Endothelial cell of umbilical vein (primary cell): ENCODE measurements around the gene ASB6. TPM values are rescaled to one million over a fixed set of nuclear protein-coding genes. Genes with fewer than 3 reads are reported as not detected.

Source experiments
- BruUV-seq: library from RNA; stranded (reverse); fragments of 400-500 nt; replicated peaks from 2 replicates; lab custom pipeline; 2021; lab: Mats Ljungman, UMichigan
- CTCF ChIA-PET: fragments of 300-600, 350-600 bp; sonication (Branson Sonifier 250); formaldehyde crosslinking; loops from one replicate; lab custom pipeline; 2021; ENCODE audit warnings: antibody characterized with exemption, inconsistent platforms; lab: Charles Lee
- POLR2A ChIA-PET: fragments of 300-600, 350-600 bp; sonication (Branson Sonifier 250); formaldehyde crosslinking; loops from one replicate; lab custom pipeline; 2021; ENCODE audit warnings: antibody characterized with exemption, inconsistent platforms; lab: Charles Lee
- DNase-seq: peaks from one replicate; pipeline ENCODE4 v3.0.0-alpha.2; 2011; ENCODE audit warnings: low read depth, low spot score
- FAIRE-seq: peaks from 2 replicates; lab custom pipeline; 2011; peaks lifted over from hg19 to GRCh38; lab: Jason Lieb, UNC
- H2AFZ ChIP-seq: 2 replicates; pipeline ENCODE4 v1.6.0; 2012; ENCODE audit warnings: low read depth, low read length, control low read depth, inconsistent platforms
- H3K27ac ChIP-seq: 2 replicates; pipeline ENCODE4 v1.5.1; 2011; ENCODE audit warnings: low read depth, mild to moderate bottlenecking, control low read depth, low read length, moderate library complexity; ENCODE audit not compliant: insufficient read depth
- H3K27me3 ChIP-seq, 2 experiments: 2 replicates each; pipeline versions ENCODE4 v1.6.0 to v1.6.1; 2011; ENCODE audit warnings: low read length in 2 of 2, mixed read lengths in 1 of 2; ENCODE audit not compliant: control insufficient read depth in 2 of 2, insufficient read depth in 2 of 2
- H3K36me3 ChIP-seq, 2 experiments: 2 replicates in 1 of 2; 3 replicates in 1 of 2; pipeline ENCODE4 v1.5.1; 2011; ENCODE audit warnings: low read length in 2 of 2, mild to moderate bottlenecking in 1 of 2, moderate library complexity in 1 of 2; ENCODE audit not compliant: control insufficient read depth in 2 of 2, insufficient read depth in 2 of 2; ENCODE audit errors: extremely low read depth in 1 of 2
- H3K4me1 ChIP-seq: 3 replicates; pipeline ENCODE4 v1.5.1; 2011; ENCODE audit warnings: mild to moderate bottlenecking, low read length; ENCODE audit not compliant: control insufficient read depth, insufficient read depth; ENCODE audit errors: extremely low read depth
- H3K4me2 ChIP-seq: 2 replicates; pipeline ENCODE4 v1.6.1; 2011; ENCODE audit warnings: low read length, control low read depth, mixed read lengths; ENCODE audit not compliant: insufficient read depth
- H3K4me3 ChIP-seq, 3 experiments: fragments of 200-600 bp in 1 of 3; sonication (generic), shearing (Covaris generic) in 1 of 3; replicated peaks in 1 of 3; 2 replicates each; pipeline ENCODE4 v1.5.1; 2011 to 2016; ENCODE audit warnings: control low read depth in 3 of 3, low read length in 3 of 3, mild to moderate bottlenecking in 2 of 3, inconsistent platforms in 1 of 3, low read depth in 1 of 3, moderate library complexity in 1 of 3; ENCODE audit not compliant: insufficient read depth in 1 of 3
- H3K79me2 ChIP-seq: 2 replicates; pipeline ENCODE4 v1.6.0; 2012; ENCODE audit warnings: low read length, inconsistent platforms; ENCODE audit not compliant: control insufficient read depth, insufficient read depth
- H3K9ac ChIP-seq: replicated peaks from 2 replicates; pipeline ENCODE3; 2011; ENCODE audit warnings: low read length, control low read depth; ENCODE audit not compliant: insufficient read depth; ENCODE audit errors: extremely low read depth
- H3K9me1 ChIP-seq: replicated peaks from 3 replicates; pipeline ENCODE4 v1.6.0; 2011; ENCODE audit warnings: mild to moderate bottlenecking, low read length; ENCODE audit not compliant: control insufficient read depth, insufficient read depth; ENCODE audit errors: extremely low read depth
- H3K9me3 ChIP-seq: replicated peaks from 2 replicates; pipeline ENCODE4 v1.5.1; 2012; ENCODE audit warnings: low read length, inconsistent platforms; ENCODE audit not compliant: control insufficient read depth, insufficient read depth
- H4K20me1 ChIP-seq: replicated peaks from 2 replicates; pipeline ENCODE3; 2011; ENCODE audit warnings: mild to moderate bottlenecking, low read length; ENCODE audit not compliant: control insufficient read depth, insufficient read depth; ENCODE audit errors: extremely low read depth
- EZH2 ChIP-seq: IDR thresholded peaks from 2 replicates; pipeline ENCODE4 v1.6.1; 2012; ENCODE audit warnings: borderline replicate concordance, low read depth, mild to moderate bottlenecking, moderate library complexity, low read length, inconsistent platforms; ENCODE audit not compliant: severe bottlenecking
- FOS ChIP-seq: IDR thresholded peaks from 2 replicates; pipeline ENCODE4 v1.6.1; 2011; ENCODE audit warnings: mild to moderate bottlenecking, low read length, moderate library complexity, borderline replicate concordance; ENCODE audit not compliant: insufficient read depth
- GATA2 ChIP-seq: IDR thresholded peaks from 2 replicates; pipeline ENCODE4 v1.7.0; 2011; ENCODE audit warnings: low read depth, mild to moderate bottlenecking, moderate library complexity, mixed read lengths, low read length; ENCODE audit not compliant: insufficient read length, insufficient read depth
- JUN ChIP-seq: IDR thresholded peaks from 2 replicates; pipeline ENCODE4 v1.6.1; 2011; ENCODE audit warnings: borderline replicate concordance, low read depth; ENCODE audit not compliant: insufficient read length, insufficient read depth
- MAX ChIP-seq: IDR thresholded peaks from 2 replicates; pipeline ENCODE4 v1.6.1; 2011; ENCODE audit not compliant: insufficient read depth, insufficient read length
- MYC ChIP-seq: IDR thresholded peaks from one replicate; pipeline ENCODE4 v1.6.1; 2011; ENCODE audit warnings: mild to moderate bottlenecking, low read depth, low read length
- POLR2A ChIP-seq: IDR thresholded peaks from 2 replicates; pipeline ENCODE4 v1.6.1; 2012; ENCODE audit warnings: low read depth, mild to moderate bottlenecking, control low read depth, low read length
- POLR2AphosphoS5 ChIP-seq: IDR thresholded peaks from 2 replicates; pipeline ENCODE4 v1.6.1; 2012; ENCODE audit warnings: low read depth, mild to moderate bottlenecking, control low read depth, low read length, moderate library complexity; ENCODE audit not compliant: insufficient read depth
- dilution Hi-C: fragments of 300-500 bp; cut with MboI; formaldehyde crosslinking; loops from one replicate; pipeline ENCODE4 v1.15.0; 2019; ENCODE audit warnings: low sequenced_read_pairs; ENCODE audit not compliant: extremely low pct_ligation_motif_present
- intact Hi-C: fragments of 100-400 bp; cut with micrococcal nuclease; formaldehyde crosslinking; loops from one replicate; pipeline ENCODE4 v1.10.0; 2022
- polyA plus RNA-seq, 4 experiments: library from polyadenylated mRNA; depleted of rRNA in 3 of 4; stranded (reverse) in 3 of 4; unstranded in 1 of 4; fragments of >200 nt; gene quantifications; 2 replicates each; pipeline versions ENCODE4 v1.2.1 to v1.2.3, GENCODE V29; 2011 to 2012; ENCODE audit warnings: missing spikeins in 1 of 4
- total RNA-seq: library from RNA; stranded (reverse); gene quantifications from 2 replicates; pipeline ENCODE4 v1.2.3, GENCODE V29; 2021

The ASB6 gene
- total and polyA plus RNA-seq, 2 donors (not counting 3 experiments of a cell fraction or from before 2014, with no cell fraction given) = 20.3 to 23.8 TPM

GRCh38 chr9:129607027-129607387 is 34.9 kb downstream of the ASB6 start:
- no peaks in the 10 kb centered on the region for H3K9me1 ChIP-seq
- H3K9me3 ChIP-seq = no peaks in the 10 kb centered on the region
- H3K9ac ChIP-seq = no peak overlapping the region
- H3K79me2 ChIP-seq = no peaks in the 10 kb centered on the region
- no peaks in the 10 kb centered on the region for H3K36me3 ChIP-seq
- no peaks in the 10 kb centered on the region for H4K20me1 ChIP-seq
- CTCF ChIA-PET = interaction anchor here (1.4 to 7.0 kb wide), 6 partner anchors 36 to 475 kb away, joined by 3 to 100 read pairs (median 18); no protein-coding TSS in a partner anchor
- H3K27me3 ChIP-seq = peaks cover 0 to 3% of the 10 kb centered on the region in 2 experiments
- no peak overlapping the region for H3K4me3 ChIP-seq
- H3K4me1 ChIP-seq = peaks cover 14% of the 10 kb centered on the region
- dilution Hi-C loops = no loop called here
- no peak overlapping the region for H2AFZ ChIP-seq
- no peak overlapping the region for H3K4me2 ChIP-seq
- intact Hi-C loops = loop anchor here (1.0 to 2.0 kb wide), 2 partner anchors 38 to 111 kb away; no protein-coding TSS in a partner anchor
- POLR2A ChIA-PET = interaction anchor here (1.0 kb wide), 1 partner anchor 475 kb away, joined by 3 read pairs; no protein-coding TSS in a partner anchor
- no peak for TF ChIP-seq POLR2A
- TF ChIP-seq EZH2 = no peak
- no peak for TF ChIP-seq POLR2AphosphoS5
- DNase-seq (no peak), FAIRE-seq (no peak)
- TSS peak; percentile 84 for BruUV-seq
- peak overlapping the region; percentile 16 for H3K27ac ChIP-seq

GRCh38 chr9:129606161-129607026 is 35.6 kb downstream of the ASB6 start:
- peaks cover 14% of the 10 kb centered on the region for H3K4me1 ChIP-seq
- ChIA-PET POLR2A (interaction anchor here (1.0 to 1.5 kb wide), 2 partner anchors 428 to 475 kb away, joined by 3 to 4 read pairs; partner anchors contain the start of gene IER5L), CTCF (interaction anchor here (0.7 to 7.0 kb wide), 7 partner anchors 18 to 475 kb away, joined by 3 to 100 read pairs (median 7); no protein-coding TSS in a partner anchor)
- FAIRE-seq (no peak), DNase-seq (no peak)
- H3K9ac ChIP-seq = no peak overlapping the region
- peak overlapping the region; percentile 16 for H3K27ac ChIP-seq
- H3K4me2 ChIP-seq = no peak overlapping the region
- H2AFZ ChIP-seq = no peak overlapping the region
- H3K4me3 ChIP-seq = no peak overlapping the region
- H4K20me1 ChIP-seq = no peaks in the 10 kb centered on the region
- H3K27me3 ChIP-seq = peaks cover 0 to 1% of the 10 kb centered on the region in 2 experiments
- no peak for TF ChIP-seq POLR2AphosphoS5
- TF ChIP-seq GATA2 = no peak
- no peak for TF ChIP-seq FOS
- TF ChIP-seq MYC = no peak
- no peak for TF ChIP-seq MAX
- TF ChIP-seq JUN = no peak
- BruUV-seq = no TSS peak
- intact Hi-C loops (loop anchor here (1.0 to 2.0 kb wide), 2 partner anchors 38 to 110 kb away; no protein-coding TSS in a partner anchor), dilution Hi-C loops (no loop called here)
- no peaks in the 10 kb centered on the region for H3K9me3 ChIP-seq
- H3K9me1 ChIP-seq = no peaks in the 10 kb centered on the region
- H3K79me2 ChIP-seq = no peaks in the 10 kb centered on the region
- no peaks in the 10 kb centered on the region for H3K36me3 ChIP-seq
